Lower lobe of right lung (tissue), 2 donors: Measurements from ENCODE around the gene PBRM1. TPM values are rescaled to one million over a fixed set of nuclear protein-coding genes. Genes with fewer than 3 reads are reported as not detected.
A peak's percentile ranks its signal among the peaks of the same experiment; 100 is the strongest.

ENCODE experiments used
- ATAC-seq, 2 donors: fragments of 200-7000 bp; cut with Tn5 transposase; one replicate each; pipeline ENCODE4 v1.9.1; 2020 to 2022; ENCODE audit warnings: mild to moderate bottlenecking in 2 of 2, moderate library complexity in 2 of 2
- DNase-seq: peaks from one replicate; pipeline ENCODE4 v3.0.0-alpha.2; 2020
- H3K27ac ChIP-seq: fragments of 200-600 bp; one replicate; pipeline ENCODE4 v1.8.0; 2022
- H3K27me3 ChIP-seq: fragments of 200-600 bp; one replicate; pipeline ENCODE4 v1.8.0; 2022; ENCODE audit warnings: low read depth
- H3K36me3 ChIP-seq: fragments of 200-600 bp; one replicate; pipeline ENCODE4 v1.8.0; 2022; ENCODE audit warnings: mild to moderate bottlenecking
- H3K4me1 ChIP-seq: fragments of 200-600 bp; one replicate; pipeline ENCODE4 v1.8.0; 2022
- H3K4me3 ChIP-seq: fragments of 200-600 bp; one replicate; pipeline ENCODE4 v1.8.0; 2022; ENCODE audit warnings: mild to moderate bottlenecking
- H3K9me3 ChIP-seq: fragments of 200-600 bp; one replicate; pipeline ENCODE4 v1.8.0; 2022
- intact Hi-C: fragments of 100-400 bp; cut with DNase I; formaldehyde crosslinking; loops from one replicate; pipeline ENCODE4 v1.11.0; 2022
- total RNA-seq: library from RNA; stranded (reverse); fragmentation: NEBNext Ultra II Directional; extraction: Animal tissue kit (Norgen Biotek cat#: 25700); gene quantifications from one replicate; pipeline ENCODE4 v1.2.1, GENCODE V29; 2021
- TF ChIP-seq, protein P1 (sequence below): fragments of 200-600 bp; IDR thresholded peaks from one replicate; pipeline ENCODE4 v1.8.0; 2022; ENCODE audit warnings: antibody characterized with exemption, mild to moderate bottlenecking
- donor health status: DM: no; HTN: yes; CAD: no; lungs with severe emphysema.

PBRM1 gene
- total RNA-seq, 1 donor from 2014 or later: 88.3 TPM

DNA sequence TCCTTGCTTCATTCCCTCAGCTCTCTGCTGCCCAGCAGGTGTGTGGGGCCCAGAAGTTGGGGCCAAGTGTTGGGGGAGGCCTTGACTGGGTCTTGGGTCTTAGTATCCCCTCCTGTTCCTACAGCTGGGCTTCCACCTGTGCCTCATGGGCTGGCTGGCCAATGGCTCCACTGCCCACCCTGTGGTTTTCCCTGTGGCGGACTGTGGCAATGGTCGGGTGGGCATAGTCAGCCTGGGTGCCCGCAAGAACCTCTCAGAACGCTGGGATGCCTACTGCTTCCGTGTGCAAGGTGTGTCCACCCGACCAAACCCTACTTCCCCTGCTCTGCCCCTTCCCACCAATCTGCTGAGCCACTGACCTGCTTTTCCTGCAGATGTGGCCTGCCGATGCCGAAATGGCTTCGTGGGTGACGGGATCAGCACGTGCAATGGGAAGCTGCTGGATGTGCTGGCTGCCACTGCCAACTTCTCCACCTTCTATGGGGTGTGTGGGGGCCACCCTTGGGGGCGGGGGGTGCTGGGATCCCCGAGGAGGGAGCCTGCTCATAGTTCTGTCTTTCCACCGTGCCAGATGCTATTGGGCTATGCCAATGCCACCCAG is 163.0 kb downstream of the PBRM1 start:
- H3K27me3 ChIP-seq: no peaks in the 10 kb centered on the region
- TF ChIP-seq, protein P1, sequence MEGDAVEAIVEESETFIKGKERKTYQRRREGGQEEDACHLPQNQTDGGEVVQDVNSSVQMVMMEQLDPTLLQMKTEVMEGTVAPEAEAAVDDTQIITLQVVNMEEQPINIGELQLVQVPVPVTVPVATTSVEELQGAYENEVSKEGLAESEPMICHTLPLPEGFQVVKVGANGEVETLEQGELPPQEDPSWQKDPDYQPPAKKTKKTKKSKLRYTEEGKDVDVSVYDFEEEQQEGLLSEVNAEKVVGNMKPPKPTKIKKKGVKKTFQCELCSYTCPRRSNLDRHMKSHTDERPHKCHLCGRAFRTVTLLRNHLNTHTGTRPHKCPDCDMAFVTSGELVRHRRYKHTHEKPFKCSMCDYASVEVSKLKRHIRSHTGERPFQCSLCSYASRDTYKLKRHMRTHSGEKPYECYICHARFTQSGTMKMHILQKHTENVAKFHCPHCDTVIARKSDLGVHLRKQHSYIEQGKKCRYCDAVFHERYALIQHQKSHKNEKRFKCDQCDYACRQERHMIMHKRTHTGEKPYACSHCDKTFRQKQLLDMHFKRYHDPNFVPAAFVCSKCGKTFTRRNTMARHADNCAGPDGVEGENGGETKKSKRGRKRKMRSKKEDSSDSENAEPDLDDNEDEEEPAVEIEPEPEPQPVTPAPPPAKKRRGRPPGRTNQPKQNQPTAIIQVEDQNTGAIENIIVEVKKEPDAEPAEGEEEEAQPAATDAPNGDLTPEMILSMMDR: no peak
- H3K36me3 ChIP-seq: peaks cover 58% of the 10 kb centered on the region
- intact Hi-C loops: no loop called here
- H3K4me3 ChIP-seq: no peak overlapping the region
- H3K4me1 ChIP-seq: peaks cover 34% of the 10 kb centered on the region
- DNase-seq (peak; percentile 37), ATAC-seq (no peak)
- no peaks in the 10 kb centered on the region for H3K9me3 ChIP-seq
- no peak overlapping the region for H3K27ac ChIP-seq

DNA sequence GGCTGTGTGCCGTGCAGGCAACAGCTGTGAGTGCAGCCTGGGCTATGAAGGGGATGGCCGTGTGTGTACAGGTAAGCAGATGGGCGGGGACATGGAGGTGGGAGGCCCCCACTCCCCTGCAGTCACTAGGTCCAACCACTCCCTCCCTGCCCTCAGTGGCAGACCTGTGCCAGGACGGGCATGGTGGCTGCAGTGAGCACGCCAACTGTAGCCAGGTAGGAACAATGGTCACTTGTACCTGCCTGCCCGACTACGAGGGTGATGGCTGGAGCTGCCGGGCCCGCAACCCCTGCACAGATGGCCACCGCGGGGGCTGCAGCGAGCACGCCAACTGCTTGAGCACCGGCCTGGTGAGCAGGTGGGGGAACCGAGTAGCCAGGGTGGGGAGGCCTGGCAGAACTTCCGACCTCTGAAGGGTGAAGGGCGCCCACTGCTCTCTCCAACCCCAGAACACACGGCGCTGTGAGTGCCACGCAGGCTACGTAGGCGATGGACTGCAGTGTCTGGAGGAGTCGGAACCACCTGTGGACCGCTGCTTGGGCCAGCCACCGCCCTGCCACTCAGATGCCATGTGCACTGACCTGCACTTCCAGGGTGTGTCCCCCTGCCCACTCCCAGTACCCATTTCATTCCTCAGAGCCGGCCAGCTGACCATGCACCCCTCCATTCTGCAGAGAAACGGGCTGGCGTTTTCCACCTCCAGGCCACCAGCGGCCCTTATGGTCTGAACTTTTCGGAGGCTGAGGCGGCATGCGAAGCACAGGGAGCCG is 163.6 kb downstream of the PBRM1 start:
- TF ChIP-seq, protein P1: no peak
- Histone ChIP-seq H3K36me3 (peaks cover 56% of the 10 kb centered on the region), H3K9me3 (no peaks in the 10 kb centered on the region), H3K27ac (no peak overlapping the region), H3K4me3 (no peak overlapping the region), H3K27me3 (no peaks in the 10 kb centered on the region), H3K4me1 (peaks cover 29% of the 10 kb centered on the region)
- DNase-seq: peak; percentile 42
- no peak for ATAC-seq
- intact Hi-C loops: no loop called here

DNA sequence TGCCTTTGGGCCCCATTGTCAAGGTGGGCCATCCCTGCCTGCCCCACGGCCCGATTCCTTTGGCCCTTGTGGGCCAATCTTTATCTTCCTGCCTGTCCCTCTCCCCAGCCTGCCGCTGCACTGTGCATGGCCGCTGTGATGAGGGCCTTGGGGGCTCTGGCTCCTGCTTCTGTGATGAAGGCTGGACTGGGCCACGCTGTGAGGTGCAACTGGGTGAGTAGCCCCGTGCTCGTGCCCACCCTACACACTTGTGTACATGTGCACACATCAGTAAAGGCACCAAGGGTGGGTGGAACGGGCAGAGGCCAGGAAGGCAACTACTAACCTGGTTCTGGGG is 164.3 kb downstream of the PBRM1 start:
- peak; percentile 41 for DNase-seq
- Histone ChIP-seq H3K27me3 (no peaks in the 10 kb centered on the region), H3K36me3 (peaks cover 56% of the 10 kb centered on the region), H3K27ac (no peak overlapping the region), H3K4me3 (no peak overlapping the region), H3K4me1 (peaks cover 23% of the 10 kb centered on the region), H3K9me3 (no peaks in the 10 kb centered on the region)
- intact Hi-C loops: no loop called here
- TF ChIP-seq, protein P1: no peak
- no peak for ATAC-seq

DNA sequence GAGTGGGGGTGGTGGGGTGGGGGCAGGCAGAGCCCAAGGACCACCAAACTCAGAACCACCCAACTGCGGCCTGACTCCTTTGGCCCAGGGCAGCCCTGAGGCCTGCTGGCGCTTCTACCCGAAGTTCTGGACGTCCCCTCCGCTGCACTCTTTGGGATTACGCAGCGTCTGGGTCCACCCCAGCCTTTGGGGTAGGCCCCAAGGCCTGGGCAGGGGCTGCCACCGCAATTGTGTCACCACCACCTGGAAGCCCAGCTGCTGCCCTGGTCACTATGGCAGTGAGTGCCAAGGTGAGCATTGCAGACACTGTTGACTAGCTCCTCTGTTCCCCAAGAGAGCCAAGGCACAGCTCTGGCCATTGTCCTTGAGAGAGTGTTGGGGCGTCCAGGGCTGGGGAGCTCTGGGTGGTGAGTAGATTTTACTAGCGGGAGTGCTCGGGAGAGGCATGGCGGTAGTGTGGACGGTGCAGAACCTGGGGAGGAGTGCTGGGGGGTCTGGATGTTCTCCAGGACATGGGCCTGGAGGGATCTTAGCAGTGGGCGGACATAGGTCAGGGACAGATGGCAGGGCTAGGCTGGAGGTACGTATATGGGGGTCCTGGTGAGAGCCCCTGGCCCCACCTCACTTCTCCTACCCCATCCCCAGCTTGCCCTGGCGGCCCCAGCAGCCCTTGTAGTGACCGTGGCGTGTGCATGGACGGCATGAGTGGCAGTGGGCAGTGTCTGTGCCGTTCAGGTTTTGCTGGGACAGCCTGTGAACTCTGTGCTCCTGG is 164.8 kb downstream of the PBRM1 start:
- intact Hi-C loops: no loop called here
- Histone ChIP-seq H3K27ac (no peak overlapping the region), H3K27me3 (no peaks in the 10 kb centered on the region), H3K36me3 (peaks cover 56% of the 10 kb centered on the region), H3K4me3 (no peak overlapping the region), H3K4me1 (peaks cover 17% of the 10 kb centered on the region), H3K9me3 (no peaks in the 10 kb centered on the region)
- ATAC-seq (no peak), DNase-seq (peak; percentile 36)
- TF ChIP-seq, protein P1: no peak

DNA sequence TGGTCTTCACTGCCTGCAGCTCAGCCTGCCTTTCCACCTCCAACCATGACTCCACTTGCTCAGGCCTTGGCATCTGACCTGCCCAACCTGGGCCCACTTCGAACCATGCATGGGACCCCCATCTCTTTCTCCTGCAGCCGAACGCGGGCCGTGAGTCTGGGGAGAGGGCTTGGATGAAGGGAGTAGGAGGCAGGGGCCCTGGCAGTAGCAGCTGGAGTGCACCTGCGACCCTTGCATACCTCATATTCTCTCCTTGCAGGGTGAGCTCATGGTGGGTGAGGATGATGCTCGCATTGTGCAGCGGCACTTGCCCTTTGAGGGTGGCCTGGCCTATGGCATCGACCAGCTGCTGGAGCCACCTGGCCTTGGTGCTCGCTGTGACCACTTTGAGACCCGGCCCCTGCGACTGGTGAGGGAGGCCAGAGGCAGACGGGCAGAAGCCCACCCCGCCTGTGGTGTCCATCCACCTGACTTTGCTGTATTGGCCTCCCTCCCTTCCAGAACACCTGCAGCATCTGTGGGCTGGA is 165.5 kb downstream of the PBRM1 start:
- ATAC-seq: no peak
- H3K9me3 ChIP-seq: no peaks in the 10 kb centered on the region
- peaks cover 60% of the 10 kb centered on the region for H3K36me3 ChIP-seq
- H3K27me3 ChIP-seq: no peaks in the 10 kb centered on the region
- intact Hi-C loops: no loop called here
- DNase-seq: no peak
- H3K4me3 ChIP-seq: no peak overlapping the region
- peaks cover 10% of the 10 kb centered on the region for H3K4me1 ChIP-seq
- TF ChIP-seq, protein P1: no peak
- no peak overlapping the region for H3K27ac ChIP-seq
